ENCODE measurements around the gene ZFAND5.

ZFAND5 gene

GRCh38 chr9:72322259-72322658, 42.7 kb downstream of the ZFAND5 start:
- no peak overlapping the region for H3K4me3 ChIP-seq (ENCODE audit: low read depth, low read length)
- TF ChIP-seq CTCF (IDR thresholded peaks at IDR 0.05; ENCODE audit: low read depth, low read length, missing control alignments), result no peak
- no peak for DNase-seq (ENCODE audit: low read depth)
- in situ Hi-C loops (cut with HindIII; ENCODE audit: low sequenced_read_pairs), result no loop called here

- H3K4me3 ChIP-seq (ENCODE audit: low read depth, low read length), result no peak overlapping the region
These were observed 49.3 kb downstream of the ZFAND5 start for GRCh38 chr9:72315510-72316311.

GRCh38 chr9:72315089-72315509, 49.9 kb downstream of the ZFAND5 start:
- TF ChIP-seq CTCF (IDR thresholded peaks at IDR 0.05; ENCODE audit: low read depth, low read length, missing control alignments), result no peak
- DNase-seq (ENCODE audit: low read depth), result peak; percentile 91
- in situ Hi-C loops (cut with HindIII; ENCODE audit: low sequenced_read_pairs), result no loop called here
- peak overlapping the region; percentile 3 for H3K4me3 ChIP-seq (ENCODE audit: low read depth, low read length)

More at GRCh38 chr9:72315510-72316311, 49.3 kb downstream of the ZFAND5 start:
- in situ Hi-C loops (cut with HindIII; ENCODE audit: low sequenced_read_pairs), result no loop called here
- no peak for TF ChIP-seq CTCF (IDR thresholded peaks at IDR 0.05; ENCODE audit: low read depth, low read length, missing control alignments)
- DNase-seq (ENCODE audit: low read depth), result peak; percentile 92

- no peak for TF ChIP-seq CTCF (IDR thresholded peaks at IDR 0.05; ENCODE audit: low read depth, low read length, missing control alignments)
- in situ Hi-C loops (cut with HindIII; ENCODE audit: low sequenced_read_pairs), result no loop called here
- H3K4me3 ChIP-seq (ENCODE audit: low read depth, low read length), result no peak overlapping the region
- no peak for DNase-seq (ENCODE audit: low read depth)
These were observed 51.5 kb downstream of the ZFAND5 start for GRCh38 chr9:72313507-72313906.

GRCh38 chr9:72312386-72312987, 52.5 kb downstream of the ZFAND5 start:
- no peak overlapping the region for H3K4me3 ChIP-seq (ENCODE audit: low read depth, low read length)
- in situ Hi-C loops (cut with HindIII; ENCODE audit: low sequenced_read_pairs), result no loop called here
- no peak for DNase-seq (ENCODE audit: low read depth)
- no peak for TF ChIP-seq CTCF (IDR thresholded peaks at IDR 0.05; ENCODE audit: low read depth, low read length, missing control alignments)

- no peak overlapping the region for H3K4me3 ChIP-seq (ENCODE audit: low read depth, low read length)
- in situ Hi-C loops (cut with HindIII; ENCODE audit: low sequenced_read_pairs), result no loop called here
- no peak for DNase-seq (ENCODE audit: low read depth)
- TF ChIP-seq CTCF (IDR thresholded peaks at IDR 0.05; ENCODE audit: low read depth, low read length, missing control alignments), result no peak
These were observed 55.5 kb downstream of the ZFAND5 start for GRCh38 chr9:72309364-72310133.
